Natural killer cell treated with Interleukin-12 subunit alpha and Interleukin-12 subunit beta and Interleukin-15 and Interleukin-18, amount 100 ng/mL, for 72 hours (primary cell): ENCODE results near the gene TNFRSF1B. TPM values are rescaled to one million over a fixed set of nuclear protein-coding genes. Genes with fewer than 3 reads are reported as not detected.
A peak's percentile ranks its signal among the peaks of the same experiment; 100 is the strongest.

ENCODE experiments used
- ATAC-seq, 2 donors: fragments of 150-1000 bp; cut with Tn5 transposase in 1 of 2; sonication (Bioruptor Pico), chemical (Tn5 transposase) in 1 of 2; 2 replicates each; pipeline ENCODE4 v1.10.0; 2021
- DNase-seq: peaks from one replicate; pipeline ENCODE4 v3.0.0; 2022; ENCODE audit warnings: low spot score
- H3K27ac Mint-ChIP-seq, 2 donors: 1 replicate in 1 of 2; 2 replicates in 1 of 2; pipeline ENCODE4 v1.8.0; 2022; ENCODE audit warnings: mixed read lengths in 2 of 2, mild to moderate bottlenecking in 1 of 2, moderate library complexity in 1 of 2
- H3K27me3 Mint-ChIP-seq, 2 donors: 1 replicate in 1 of 2; 2 replicates in 1 of 2; pipeline ENCODE4 v1.8.0; 2022; ENCODE audit warnings: mixed read lengths in 2 of 2
- H3K36me3 Mint-ChIP-seq: one replicate; pipeline ENCODE4 v1.8.0; 2022; ENCODE audit warnings: mixed read lengths
- H3K4me1 Mint-ChIP-seq, 2 donors: 1 replicate in 1 of 2; 2 replicates in 1 of 2; pipeline ENCODE4 v1.8.0; 2022; ENCODE audit warnings: low read depth in 2 of 2, mixed read lengths in 2 of 2, mild to moderate bottlenecking in 1 of 2
- H3K4me3 Mint-ChIP-seq: one replicate; pipeline ENCODE4 v1.8.0; 2022; ENCODE audit warnings: mixed read lengths
- H3K9me3 Mint-ChIP-seq: 2 replicates; pipeline ENCODE4 v1.8.0; 2022; ENCODE audit warnings: mixed read lengths
- total RNA-seq, 2 donors: library from RNA; stranded (reverse); gene quantifications; one replicate each; pipeline ENCODE4 v1.2.3, GENCODE V29; 2022

The TNFRSF1B gene
- total RNA-seq, 2 donors from 2014 or later: 452 to 479 TPM

- H3K36me3 Mint-ChIP-seq: no peaks in the 10 kb centered on the region
- no peaks in the 10 kb centered on the region for H3K27me3 Mint-ChIP-seq
- no peak overlapping the region for H3K4me3 Mint-ChIP-seq
- no peaks in the 10 kb centered on the region for H3K9me3 Mint-ChIP-seq
- H3K4me1 Mint-ChIP-seq: peaks cover 13 to 28% of the 10 kb centered on the region in 2 donors
- DNase-seq: peak; percentile 16
- H3K27ac Mint-ChIP-seq: peak overlapping the region; percentile 19 to 40
- peak in 1 of 2 donors; percentile 29 for ATAC-seq
Measured at GRCh38 chr1:12135612-12136011, 31.2 kb upstream of the TNFRSF1B start.

- Mint-ChIP-seq H3K4me3 (no peak overlapping the region), H3K36me3 (no peaks in the 10 kb centered on the region), H3K4me1 (peaks cover 12 to 26% of the 10 kb centered on the region in 2 donors), H3K9me3 (no peaks in the 10 kb centered on the region), H3K27ac (peak overlapping the region in 1 of 2 donors; percentile 19), H3K27me3 (no peaks in the 10 kb centered on the region)
- no peak for ATAC-seq
- peak; percentile 25 for DNase-seq
Measured at GRCh38 chr1:12136916-12137610, 29.7 kb upstream of the TNFRSF1B start.

DNA sequence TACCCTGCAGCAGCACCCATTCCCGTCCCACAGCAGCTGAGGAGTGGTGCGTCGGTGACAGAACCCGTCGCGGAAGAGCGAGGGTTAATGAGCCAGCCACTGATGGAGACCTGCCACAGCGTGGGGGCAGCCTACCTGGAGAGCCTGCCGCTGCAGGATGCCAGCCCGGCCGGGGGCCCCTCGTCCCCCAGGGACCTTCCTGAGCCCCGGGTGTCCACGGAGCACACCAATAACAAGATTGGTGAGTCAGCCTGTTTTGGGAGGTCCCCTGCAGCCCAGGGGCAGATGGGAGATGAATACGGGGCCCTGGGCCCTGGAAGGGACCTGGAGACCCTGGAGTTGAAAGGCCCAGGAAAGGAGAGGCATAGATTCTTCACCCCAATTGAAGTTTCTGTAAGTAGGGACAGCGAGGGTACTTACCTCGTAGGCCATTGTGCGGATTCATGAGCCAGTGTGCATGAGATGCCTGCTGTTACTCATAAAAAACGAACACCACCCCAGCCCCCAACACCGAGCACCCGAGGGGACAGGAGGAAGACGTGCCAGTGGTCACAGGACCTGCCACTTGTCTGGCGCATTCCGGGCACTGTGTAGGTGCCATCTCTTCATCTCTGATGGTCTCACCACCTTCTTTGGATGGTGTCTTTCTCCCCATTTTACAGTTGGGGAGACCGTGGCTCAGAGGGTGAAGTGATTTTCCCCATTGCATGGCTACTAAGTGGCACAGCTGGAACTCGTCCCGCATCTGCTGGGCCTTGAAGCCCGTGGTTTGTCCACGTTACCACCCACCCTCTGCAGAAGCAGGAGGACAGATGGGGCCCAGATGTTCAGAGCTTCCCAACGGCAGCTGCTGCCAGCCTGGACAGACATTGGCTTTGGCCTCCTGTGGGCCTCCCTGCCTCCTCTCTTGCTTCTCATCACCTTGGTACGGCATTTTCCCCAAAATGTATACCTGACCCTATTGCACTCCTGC is 28.3 kb upstream of the TNFRSF1B start:
- no peak for ATAC-seq
- Mint-ChIP-seq H3K36me3 (no peaks in the 10 kb centered on the region), H3K27me3 (no peaks in the 10 kb centered on the region), H3K9me3 (no peaks in the 10 kb centered on the region), H3K4me1 (peaks cover 11 to 19% of the 10 kb centered on the region in 2 donors), H3K27ac (peak overlapping the region; percentile 63 to 83), H3K4me3 (no peak overlapping the region)
- DNase-seq: peak; percentile 59

GRCh38 chr1:12140016-12140415 is 26.8 kb upstream of the TNFRSF1B start:
- H3K9me3 Mint-ChIP-seq: no peaks in the 10 kb centered on the region
- H3K27me3 Mint-ChIP-seq: no peaks in the 10 kb centered on the region
- peaks cover 11 to 21% of the 10 kb centered on the region in 2 donors for H3K4me1 Mint-ChIP-seq
- no peaks in the 10 kb centered on the region for H3K36me3 Mint-ChIP-seq
- peak overlapping the region in 1 of 2 donors; percentile 83 for H3K27ac Mint-ChIP-seq
- DNase-seq (peak; percentile 13), ATAC-seq (no peak)
- no peak overlapping the region for H3K4me3 Mint-ChIP-seq

DNA sequence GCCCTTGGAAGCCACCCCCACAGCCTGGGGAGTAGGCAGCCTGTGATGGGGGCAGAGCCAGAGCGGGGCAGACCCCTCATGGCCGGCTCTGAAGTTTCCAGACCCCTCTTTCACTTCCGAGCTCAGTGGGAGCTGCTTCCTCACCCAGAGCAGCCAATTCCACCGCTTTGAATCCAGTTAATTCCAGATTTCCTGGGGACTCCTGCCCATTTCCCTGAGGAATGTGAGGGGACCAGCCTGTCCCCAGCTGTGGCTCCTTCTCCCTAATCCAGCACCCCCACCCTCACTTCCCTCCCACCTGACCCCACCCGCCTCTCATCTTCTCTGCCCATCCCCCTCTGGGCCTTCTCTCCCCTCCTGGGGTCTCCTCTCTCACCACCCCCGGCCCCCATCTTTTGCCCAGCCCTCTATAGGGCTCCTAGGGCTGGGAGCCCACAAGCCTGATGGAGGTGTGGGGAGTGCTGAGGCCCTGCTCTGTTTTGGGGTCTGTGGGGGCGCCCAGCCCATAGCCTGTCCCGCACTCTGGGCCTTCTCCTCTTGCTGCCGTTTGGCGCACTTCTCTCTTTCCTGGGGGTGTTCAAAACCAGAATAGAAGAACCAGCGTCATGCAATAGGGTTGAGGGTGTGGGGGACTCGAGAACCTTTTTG is 26.2 kb upstream of the TNFRSF1B start:
- ATAC-seq: no peak
- peak overlapping the region in 1 of 2 donors; percentile 83 for H3K27ac Mint-ChIP-seq
- no peaks in the 10 kb centered on the region for H3K27me3 Mint-ChIP-seq
- H3K9me3 Mint-ChIP-seq: no peaks in the 10 kb centered on the region
- no peaks in the 10 kb centered on the region for H3K36me3 Mint-ChIP-seq
- H3K4me1 Mint-ChIP-seq: peaks cover 15 to 24% of the 10 kb centered on the region in 2 donors
- peak; percentile 57 for DNase-seq
- H3K4me3 Mint-ChIP-seq: no peak overlapping the region

DNA sequence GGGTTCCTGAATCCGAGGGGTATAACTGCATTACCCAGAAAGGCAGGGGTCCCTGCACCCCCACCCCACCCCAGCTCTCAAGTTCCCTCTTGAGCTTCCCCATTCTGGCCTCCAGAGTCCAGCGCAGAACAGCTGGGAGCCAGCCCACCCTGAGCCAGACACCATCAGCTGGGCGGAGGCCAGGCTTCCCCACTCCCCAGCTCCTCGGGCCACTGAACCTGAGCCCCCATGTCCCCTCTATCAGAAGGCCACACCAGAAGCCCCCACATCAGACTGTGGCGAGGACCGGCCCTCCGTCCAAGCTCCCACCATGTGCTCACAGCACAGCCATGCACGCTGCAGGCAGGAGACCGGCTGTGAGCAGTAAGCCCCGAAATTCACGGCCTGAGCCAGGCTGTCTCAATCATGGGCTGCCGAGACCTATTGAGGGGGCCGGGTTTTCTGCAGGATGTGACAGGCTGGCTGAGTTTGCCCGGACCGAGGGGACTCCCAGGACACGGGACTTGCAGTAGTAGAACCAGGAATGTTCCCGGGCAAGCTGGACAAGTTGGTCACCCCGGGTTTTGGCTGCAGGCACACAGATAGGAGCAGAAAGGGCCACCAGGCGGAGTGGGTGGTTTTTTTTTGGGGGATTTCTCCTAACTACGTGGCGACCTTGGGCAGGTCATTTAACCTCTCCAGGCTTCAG is 25.5 kb upstream of the TNFRSF1B start:
- Mint-ChIP-seq H3K36me3 (no peaks in the 10 kb centered on the region), H3K4me3 (no peak overlapping the region), H3K27me3 (no peaks in the 10 kb centered on the region), H3K9me3 (no peaks in the 10 kb centered on the region), H3K27ac (no peak overlapping the region), H3K4me1 (peaks cover 18 to 28% of the 10 kb centered on the region in 2 donors)
- peak; percentile 50 for DNase-seq
- no peak for ATAC-seq

DNA sequence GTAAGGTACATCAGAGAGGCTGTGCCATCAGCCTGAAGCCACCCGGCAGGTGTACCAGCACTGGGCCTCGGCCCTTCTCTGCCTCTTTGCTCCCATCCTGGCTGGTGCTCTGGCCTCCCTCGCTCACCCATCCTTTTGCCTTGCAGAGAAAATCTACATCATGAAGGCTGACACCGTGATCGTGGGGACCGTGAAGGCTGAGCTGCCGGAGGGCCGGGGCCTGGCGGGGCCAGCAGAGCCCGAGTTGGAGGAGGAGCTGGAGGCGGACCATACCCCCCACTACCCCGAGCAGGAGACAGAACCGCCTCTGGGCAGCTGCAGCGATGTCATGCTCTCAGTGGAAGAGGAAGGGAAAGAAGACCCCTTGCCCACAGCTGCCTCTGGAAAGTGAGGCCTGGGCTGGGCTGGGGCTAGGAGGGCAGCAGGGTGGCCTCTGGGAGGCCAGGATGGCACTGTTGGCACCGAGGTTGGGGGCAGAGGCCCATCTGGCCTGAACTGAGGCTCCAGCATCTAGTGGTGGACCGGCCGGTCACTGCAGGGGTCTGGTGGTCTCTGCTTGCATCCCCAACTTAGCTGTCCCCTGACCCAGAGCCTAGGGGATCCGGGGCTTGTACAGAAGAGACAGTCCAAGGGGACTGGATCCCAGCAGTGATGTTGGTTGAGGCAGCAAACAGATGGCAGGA is 24.5 kb upstream of the TNFRSF1B start:
- peaks cover 28 to 38% of the 10 kb centered on the region in 2 donors for H3K4me1 Mint-ChIP-seq
- no peak overlapping the region for H3K4me3 Mint-ChIP-seq
- peak; percentile 52 for DNase-seq
- no peaks in the 10 kb centered on the region for H3K27me3 Mint-ChIP-seq
- H3K9me3 Mint-ChIP-seq: no peaks in the 10 kb centered on the region
- no peak overlapping the region for H3K27ac Mint-ChIP-seq
- no peaks in the 10 kb centered on the region for H3K36me3 Mint-ChIP-seq
- no peak for ATAC-seq

DNA sequence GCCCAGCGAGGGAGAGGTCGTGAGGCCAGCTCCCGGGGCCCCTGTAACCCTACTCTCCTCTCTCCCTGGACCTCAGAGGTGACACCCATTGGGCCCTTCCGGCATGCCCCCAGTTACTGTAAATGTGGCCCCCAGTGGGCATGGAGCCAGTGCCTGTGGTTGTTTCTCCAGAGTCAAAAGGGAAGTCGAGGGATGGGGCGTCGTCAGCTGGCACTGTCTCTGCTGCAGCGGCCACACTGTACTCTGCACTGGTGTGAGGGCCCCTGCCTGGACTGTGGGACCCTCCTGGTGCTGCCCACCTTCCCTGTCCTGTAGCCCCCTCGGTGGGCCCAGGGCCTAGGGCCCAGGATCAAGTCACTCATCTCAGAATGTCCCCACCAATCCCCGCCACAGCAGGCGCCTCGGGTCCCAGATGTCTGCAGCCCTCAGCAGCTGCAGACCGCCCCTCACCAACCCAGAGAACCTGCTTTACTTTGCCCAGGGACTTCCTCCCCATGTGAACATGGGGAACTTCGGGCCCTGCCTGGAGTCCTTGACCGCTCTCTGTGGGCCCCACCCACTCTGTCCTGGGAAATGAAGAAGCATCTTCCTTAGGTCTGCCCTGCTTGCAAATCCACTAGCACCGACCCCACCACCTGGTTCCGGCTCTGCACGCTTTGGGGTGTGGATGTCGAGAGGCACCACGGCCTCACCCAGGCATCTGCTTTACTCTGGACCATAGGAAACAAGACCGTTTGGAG is 23.7 kb upstream of the TNFRSF1B start:
- Mint-ChIP-seq H3K4me3 (peak overlapping the region; percentile 39), H3K27me3 (no peaks in the 10 kb centered on the region), H3K4me1 (peaks cover 28 to 43% of the 10 kb centered on the region in 2 donors), H3K36me3 (no peaks in the 10 kb centered on the region), H3K9me3 (no peaks in the 10 kb centered on the region), H3K27ac (peak overlapping the region; percentile 74 to 90)
- DNase-seq: peak; percentile 54
- ATAC-seq: no peak

DNA sequence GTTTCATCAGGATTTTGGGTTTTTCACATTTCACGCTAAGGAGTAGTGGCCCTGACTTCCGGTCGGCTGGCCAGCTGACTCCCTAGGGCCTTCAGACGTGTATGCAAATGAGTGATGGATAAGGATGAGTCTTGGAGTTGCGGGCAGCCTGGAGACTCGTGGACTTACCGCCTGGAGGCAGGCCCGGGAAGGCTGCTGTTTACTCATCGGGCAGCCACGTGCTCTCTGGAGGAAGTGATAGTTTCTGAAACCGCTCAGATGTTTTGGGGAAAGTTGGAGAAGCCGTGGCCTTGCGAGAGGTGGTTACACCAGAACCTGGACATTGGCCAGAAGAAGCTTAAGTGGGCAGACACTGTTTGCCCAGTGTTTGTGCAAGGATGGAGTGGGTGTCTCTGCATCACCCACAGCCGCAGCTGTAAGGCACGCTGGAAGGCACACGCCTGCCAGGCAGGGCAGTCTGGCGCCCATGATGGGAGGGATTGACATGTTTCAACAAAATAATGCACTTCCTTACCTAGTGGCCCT is 23.1 kb upstream of the TNFRSF1B start:
- Mint-ChIP-seq H3K9me3 (no peaks in the 10 kb centered on the region), H3K36me3 (no peaks in the 10 kb centered on the region), H3K4me1 (peaks cover 32 to 43% of the 10 kb centered on the region in 2 donors), H3K27me3 (no peaks in the 10 kb centered on the region), H3K4me3 (peak overlapping the region; percentile 39), H3K27ac (peak overlapping the region; percentile 74 to 90)
- DNase-seq (peak; percentile 63), ATAC-seq (peak; percentile 34 to 76)

DNA sequence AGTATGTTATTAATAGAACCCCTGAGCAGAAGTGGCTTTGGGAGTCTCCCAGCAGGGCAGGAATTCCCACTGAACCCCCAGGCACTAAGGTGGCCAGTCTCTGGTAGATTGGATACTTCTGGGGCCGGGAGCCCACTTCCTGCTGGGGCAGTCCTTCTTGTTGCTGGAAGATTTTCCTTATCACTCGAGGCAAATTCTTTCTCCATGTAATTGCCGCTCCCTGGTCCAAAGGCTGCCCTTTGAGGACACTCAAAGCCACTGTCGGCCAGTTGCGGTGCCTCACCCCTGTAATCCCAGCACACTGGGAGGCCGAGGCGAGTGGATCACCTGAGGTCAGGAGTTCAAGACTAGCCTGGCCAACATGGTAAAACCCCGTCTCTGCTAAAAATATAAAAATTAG is 22.6 kb upstream of the TNFRSF1B start:
- ATAC-seq: no peak
- peak overlapping the region; percentile 39 for H3K4me3 Mint-ChIP-seq

DNA sequence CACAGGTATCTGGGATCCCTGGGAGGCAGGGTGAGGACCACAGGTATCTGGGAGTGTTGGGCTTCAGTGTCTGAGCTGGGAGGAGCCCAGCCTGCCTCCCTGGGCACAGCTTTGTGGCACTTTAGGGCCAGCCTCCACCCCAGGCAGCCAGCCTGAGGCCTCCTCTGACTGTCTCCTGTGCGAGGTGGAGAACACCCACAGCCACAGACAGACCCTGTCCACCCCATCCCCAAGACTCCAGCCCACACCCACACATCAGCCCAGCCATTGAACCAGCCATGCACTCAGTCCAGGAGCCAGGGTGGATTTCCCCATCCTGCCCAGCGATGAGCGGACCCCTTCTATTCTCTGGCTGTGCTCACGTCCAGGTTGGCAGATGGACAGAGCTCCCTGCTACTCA is 21.8 kb upstream of the TNFRSF1B start:
- Mint-ChIP-seq H3K36me3 (peaks cover 9% of the 10 kb centered on the region), H3K27ac (peak overlapping the region; percentile 21 to 99), H3K9me3 (peaks cover 3% of the 10 kb centered on the region), H3K27me3 (no peaks in the 10 kb centered on the region), H3K4me1 (peaks cover 44 to 47% of the 10 kb centered on the region in 2 donors), H3K4me3 (no peak overlapping the region)
- ATAC-seq (no peak), DNase-seq (no peak)

More for the DNA sequence above, 22.6 kb upstream of the TNFRSF1B start:
- Mint-ChIP-seq H3K9me3 (no peaks in the 10 kb centered on the region), H3K36me3 (peaks cover 4% of the 10 kb centered on the region), H3K27me3 (no peaks in the 10 kb centered on the region), H3K4me1 (peaks cover 37 to 45% of the 10 kb centered on the region in 2 donors), H3K27ac (peak overlapping the region; percentile 74 to 90)
- peak; percentile 23 for DNase-seq
